Measurements from ENCODE around the gene PLCD3.

PLCD3 gene

DNA sequence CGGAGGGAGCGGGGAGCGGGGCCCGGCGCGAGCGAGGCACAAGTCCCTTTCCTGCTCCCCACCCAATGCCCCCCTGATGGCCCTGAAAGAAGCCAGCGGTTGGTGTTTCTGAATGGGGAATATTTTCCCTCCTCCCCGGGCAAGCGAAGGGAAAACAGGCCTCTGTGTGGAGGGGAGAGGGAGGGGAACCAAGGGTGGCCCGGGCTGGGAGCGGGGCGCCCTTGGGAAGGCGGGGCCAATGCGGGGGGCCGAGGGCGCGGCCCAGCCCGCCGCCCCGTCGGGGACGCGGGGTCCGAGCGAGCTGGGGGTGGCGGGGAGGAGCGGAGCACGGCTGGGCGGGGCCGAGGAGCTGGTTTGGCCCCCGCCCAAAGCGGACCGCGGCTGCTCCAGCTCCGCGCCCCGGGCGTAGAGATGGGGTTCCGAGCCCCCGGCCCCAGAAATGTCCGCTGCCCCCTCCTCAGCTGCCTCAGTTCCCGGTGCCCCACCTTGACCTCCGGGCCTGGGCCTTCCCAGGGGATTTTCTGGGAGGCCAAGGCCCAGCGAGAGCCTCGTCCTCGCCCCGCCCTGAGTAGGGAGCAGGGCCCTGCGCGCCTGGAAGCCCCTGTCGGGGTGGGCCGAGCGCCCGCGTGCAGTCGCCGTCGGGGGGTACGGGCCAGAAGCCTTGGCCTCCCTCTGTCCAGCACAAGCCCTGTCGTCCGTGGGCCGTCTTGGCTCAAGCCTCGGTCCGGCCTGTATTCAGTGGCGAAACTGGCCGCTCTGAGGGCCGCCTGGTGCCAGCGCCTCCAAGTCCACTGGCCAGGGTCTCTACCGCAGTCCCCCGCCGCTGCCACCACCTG lies 12.1 kb upstream of the PLCD3 start:
- H3K9me3 ChIP-seq (ENCODE audit: severe bottlenecking) = no peaks in the 10 kb centered on the region
- H3K4me1 ChIP-seq (ENCODE audit: insufficient read depth, poor library complexity, severe bottlenecking) = peaks cover 11% of the 10 kb centered on the region
- TF ChIP-seq, protein P1, sequence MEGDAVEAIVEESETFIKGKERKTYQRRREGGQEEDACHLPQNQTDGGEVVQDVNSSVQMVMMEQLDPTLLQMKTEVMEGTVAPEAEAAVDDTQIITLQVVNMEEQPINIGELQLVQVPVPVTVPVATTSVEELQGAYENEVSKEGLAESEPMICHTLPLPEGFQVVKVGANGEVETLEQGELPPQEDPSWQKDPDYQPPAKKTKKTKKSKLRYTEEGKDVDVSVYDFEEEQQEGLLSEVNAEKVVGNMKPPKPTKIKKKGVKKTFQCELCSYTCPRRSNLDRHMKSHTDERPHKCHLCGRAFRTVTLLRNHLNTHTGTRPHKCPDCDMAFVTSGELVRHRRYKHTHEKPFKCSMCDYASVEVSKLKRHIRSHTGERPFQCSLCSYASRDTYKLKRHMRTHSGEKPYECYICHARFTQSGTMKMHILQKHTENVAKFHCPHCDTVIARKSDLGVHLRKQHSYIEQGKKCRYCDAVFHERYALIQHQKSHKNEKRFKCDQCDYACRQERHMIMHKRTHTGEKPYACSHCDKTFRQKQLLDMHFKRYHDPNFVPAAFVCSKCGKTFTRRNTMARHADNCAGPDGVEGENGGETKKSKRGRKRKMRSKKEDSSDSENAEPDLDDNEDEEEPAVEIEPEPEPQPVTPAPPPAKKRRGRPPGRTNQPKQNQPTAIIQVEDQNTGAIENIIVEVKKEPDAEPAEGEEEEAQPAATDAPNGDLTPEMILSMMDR (IDR thresholded peaks at IDR 0.05; ENCODE audit: poor library complexity, severe bottlenecking) = no peak
- peak overlapping the region; percentile 17 for H3K4me3 ChIP-seq (ENCODE audit: severe bottlenecking)
- no peak for DNase-seq (ENCODE audit: low spot score)
- H3K27me3 ChIP-seq (ENCODE audit: insufficient read depth, poor library complexity, severe bottlenecking) = no peaks in the 10 kb centered on the region
- no peak for ATAC-seq (ENCODE audit: low read depth)
- no peaks in the 10 kb centered on the region for H3K36me3 ChIP-seq (ENCODE audit: low read depth)
- H3K27ac ChIP-seq (ENCODE audit: poor library complexity, severe bottlenecking) = peak overlapping the region; percentile 44

- Histone ChIP-seq H3K9me3 (ENCODE audit: severe bottlenecking) (no peaks in the 10 kb centered on the region), H3K4me1 (ENCODE audit: insufficient read depth, poor library complexity, severe bottlenecking) (peaks cover 11% of the 10 kb centered on the region), H3K4me3 (ENCODE audit: severe bottlenecking) (peak overlapping the region; percentile 17), H3K27ac (ENCODE audit: poor library complexity, severe bottlenecking) (peak overlapping the region; percentile 44), H3K27me3 (ENCODE audit: insufficient read depth, poor library complexity, severe bottlenecking) (no peaks in the 10 kb centered on the region), H3K36me3 (ENCODE audit: low read depth) (no peaks in the 10 kb centered on the region)
- no peak for ATAC-seq (ENCODE audit: low read depth)
- DNase-seq (ENCODE audit: low spot score) = no peak
- TF ChIP-seq, protein P1 (IDR thresholded peaks at IDR 0.05; ENCODE audit: poor library complexity, severe bottlenecking) = no peak
Observed at GRCh38 chr17:45143767-45144198, 11.5 kb upstream of the PLCD3 start.

- Histone ChIP-seq H3K4me3 (ENCODE audit: severe bottlenecking) (no peak overlapping the region), H3K4me1 (ENCODE audit: insufficient read depth, poor library complexity, severe bottlenecking) (peaks cover 11% of the 10 kb centered on the region), H3K9me3 (ENCODE audit: severe bottlenecking) (no peaks in the 10 kb centered on the region), H3K27me3 (ENCODE audit: insufficient read depth, poor library complexity, severe bottlenecking) (no peaks in the 10 kb centered on the region), H3K36me3 (ENCODE audit: low read depth) (no peaks in the 10 kb centered on the region), H3K27ac (ENCODE audit: poor library complexity, severe bottlenecking) (peak overlapping the region; percentile 44)
- no peak for ATAC-seq (ENCODE audit: low read depth)
- no peak for DNase-seq (ENCODE audit: low spot score)
- TF ChIP-seq, protein P1 (IDR thresholded peaks at IDR 0.05; ENCODE audit: poor library complexity, severe bottlenecking) = no peak
Observed at GRCh38 chr17:45143094-45143670, 10.9 kb upstream of the PLCD3 start.

DNA sequence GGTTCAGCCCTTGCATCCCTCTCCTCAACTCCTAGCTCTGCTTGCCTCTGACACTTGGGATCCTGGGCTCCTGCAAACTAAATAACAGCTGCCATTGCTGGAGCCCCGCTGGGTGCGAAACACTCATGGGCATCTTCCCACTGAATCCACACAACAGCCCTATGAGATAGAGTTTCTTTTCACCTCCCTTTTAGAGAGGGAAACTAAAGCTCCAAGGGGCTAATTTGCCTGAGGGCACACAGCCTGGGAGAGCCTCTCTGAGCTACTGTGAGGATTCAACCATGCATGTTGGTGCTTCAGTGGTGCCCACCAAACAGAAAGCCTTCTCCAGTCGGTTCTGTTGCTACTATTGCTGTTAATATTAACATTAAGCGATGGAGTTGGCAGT lies 7.2 kb upstream of the PLCD3 start:
- ATAC-seq (ENCODE audit: low read depth) (no peak), DNase-seq (ENCODE audit: low spot score) (no peak)
- Histone ChIP-seq H3K36me3 (ENCODE audit: low read depth) (no peaks in the 10 kb centered on the region), H3K4me3 (ENCODE audit: severe bottlenecking) (no peak overlapping the region), H3K4me1 (ENCODE audit: insufficient read depth, poor library complexity, severe bottlenecking) (peaks cover 6% of the 10 kb centered on the region), H3K9me3 (ENCODE audit: severe bottlenecking) (no peaks in the 10 kb centered on the region), H3K27me3 (ENCODE audit: insufficient read depth, poor library complexity, severe bottlenecking) (no peaks in the 10 kb centered on the region), H3K27ac (ENCODE audit: poor library complexity, severe bottlenecking) (no peak overlapping the region)
- TF ChIP-seq, protein P1 (IDR thresholded peaks at IDR 0.05; ENCODE audit: poor library complexity, severe bottlenecking) = no peak

Measured in RWPE2 (cell line).